SU-DHL-6 (cell line): Measurements from ENCODE around the gene TCF23.
"Not testable (repeated sequence)": the region's sequence is repeated elsewhere in the genome, so short reads cannot be mapped to it uniquely, and the experiment has no call there.

Experiments used
- H2AFZ ChIP-seq: fragments of 200-600 bp; sonication (generic); 2 replicates; pipeline ENCODE4 v1.6.1; 2014; ENCODE audit warnings: low read depth, mild to moderate bottlenecking, moderate library complexity, mixed read lengths, antibody characterized with exemption, low read length; ENCODE audit not compliant: severe bottlenecking
- H3F3A ChIP-seq: fragments of 200-600 bp; shearing (Covaris generic); 2 replicates; pipeline ENCODE4 v1.6.0; 2016; ENCODE audit warnings: antibody characterized with exemption, mild to moderate bottlenecking; ENCODE audit not compliant: insufficient read depth
- H3K27ac ChIP-seq: fragments of 200-600 bp; sonication (generic); 2 replicates; pipeline ENCODE4 v1.5.1; 2016; ENCODE audit warnings: low read depth, mild to moderate bottlenecking, low read length, moderate library complexity, mixed read lengths
- H3K27me3 ChIP-seq: fragments of 200-600 bp; sonication (generic), shearing (Covaris generic); 2 replicates; pipeline ENCODE4 v1.6.0; 2014; ENCODE audit warnings: mild to moderate bottlenecking, low read length
- H3K36me3 ChIP-seq: fragments of 200-600 bp; sonication (generic); 2 replicates; pipeline ENCODE4 v1.6.1; 2014; ENCODE audit warnings: mild to moderate bottlenecking, low read length, mixed read lengths
- H3K4me2 ChIP-seq: fragments of 300-600, 200-600 bp; shearing (Covaris generic), sonication (generic); 2 replicates; pipeline ENCODE4 v1.6.0; 2014; ENCODE audit warnings: low read length, low read depth, mild to moderate bottlenecking; ENCODE audit not compliant: poor library complexity, severe bottlenecking
- H3K4me3 ChIP-seq: fragments of 200-600 bp; sonication (generic); 2 replicates; pipeline ENCODE4 v1.5.1; 2014; ENCODE audit warnings: antibody characterized with exemption, low read length, mild to moderate bottlenecking, mixed read lengths; ENCODE audit not compliant: insufficient read depth, poor library complexity, severe bottlenecking
- H3K79me2 ChIP-seq: fragments of 200-600 bp; sonication (generic); 2 replicates; pipeline ENCODE4 v1.6.1; 2014; ENCODE audit warnings: mild to moderate bottlenecking, low read length, moderate library complexity; ENCODE audit not compliant: insufficient read depth
- H3K9ac ChIP-seq: fragments of 200-600 bp; sonication (generic); 2 replicates; pipeline ENCODE4 v1.7.0; 2014; ENCODE audit warnings: mild to moderate bottlenecking, low read length
- H3K9me2 ChIP-seq: fragments of 200-600 bp; sonication (generic); replicated peaks from 2 replicates; pipeline ENCODE4 v1.6.1; 2014; ENCODE audit warnings: low read length; ENCODE audit not compliant: insufficient read depth
- H3K9me3 ChIP-seq: fragments of 200-600 bp; sonication (generic); 2 replicates; pipeline ENCODE4 v1.6.1; 2014; ENCODE audit warnings: low read length, mixed read lengths; ENCODE audit not compliant: insufficient read depth
- H4K20me1 ChIP-seq: fragments of 200-600 bp; sonication (generic); 2 replicates; pipeline ENCODE4 v1.6.1; 2014; ENCODE audit warnings: low read depth, mild to moderate bottlenecking, antibody characterized with exemption, low read length, moderate library complexity, mixed read lengths
- CTCF ChIP-seq: fragments of 200-600 bp; sonication (generic); IDR thresholded peaks from one replicate; pipeline ENCODE4 v1.5.1; 2017; ENCODE audit warnings: antibody characterized with exemption, mild to moderate bottlenecking, low read length, moderate library complexity; ENCODE audit not compliant: insufficient read depth, poor library complexity, severe bottlenecking
- EZH2phosphoT487 ChIP-seq: fragments of 200-600 bp; sonication (generic), shearing (Covaris generic); conservative IDR thresholded peaks from 2 replicates; pipeline ENCODE4 v1.6.1; 2018; ENCODE audit warnings: mild to moderate bottlenecking, antibody characterized with exemption, low read length, moderate library complexity, mixed read lengths

TCF23 gene

GRCh38 chr2:27171351-27171848 lies 22.6 kb downstream of the TCF23 start:
- no peak for TF ChIP-seq EZH2phosphoT487
- no peak for TF ChIP-seq CTCF
- no peak overlapping the region for H2AFZ ChIP-seq
- H3K27me3 ChIP-seq = no peaks in the 10 kb centered on the region

GRCh38 chr2:27174638-27175037 lies 25.8 kb downstream of the TCF23 start:
- H3K27me3 ChIP-seq = no peaks in the 10 kb centered on the region
- no peak overlapping the region for H3K4me2 ChIP-seq
- TF ChIP-seq EZH2phosphoT487 (no peak), CTCF (no peak)
- no peaks in the 10 kb centered on the region for H3K36me3 ChIP-seq
- no peaks in the 10 kb centered on the region for H3K9me2 ChIP-seq
- H4K20me1 ChIP-seq = no peaks in the 10 kb centered on the region
- no peaks in the 10 kb centered on the region for H3K9me3 ChIP-seq
- H3K27ac ChIP-seq = no peak overlapping the region
- H3K9ac ChIP-seq = no peak overlapping the region
- no peaks in the 10 kb centered on the region for H3F3A ChIP-seq
- no peak overlapping the region for H3K4me3 ChIP-seq
- H3K79me2 ChIP-seq = no peaks in the 10 kb centered on the region
- H2AFZ ChIP-seq = no peak overlapping the region

More at GRCh38 chr2:27171351-27171848, 22.6 kb downstream of the TCF23 start:
- no peak overlapping the region for H3K9ac ChIP-seq
- no peaks in the 10 kb centered on the region for H3F3A ChIP-seq
- no peaks in the 10 kb centered on the region for H3K36me3 ChIP-seq
- H3K79me2 ChIP-seq = no peaks in the 10 kb centered on the region
- H3K4me3 ChIP-seq = no peak overlapping the region
- no peaks in the 10 kb centered on the region for H3K9me3 ChIP-seq
- H3K27ac ChIP-seq = no peak overlapping the region
- no peaks in the 10 kb centered on the region for H4K20me1 ChIP-seq
- H3K4me2 ChIP-seq = no peak overlapping the region
- no peaks in the 10 kb centered on the region for H3K9me2 ChIP-seq

GRCh38 chr2:27175330-27175729 lies 26.5 kb downstream of the TCF23 start:
- Histone ChIP-seq H3K9ac (no peak overlapping the region), H3K9me3 (no peaks in the 10 kb centered on the region), H4K20me1 (no peaks in the 10 kb centered on the region), H3K9me2 (no peaks in the 10 kb centered on the region), H3K4me3 (no peak overlapping the region), H3K36me3 (no peaks in the 10 kb centered on the region), H3K27ac (no peak overlapping the region), H3K79me2 (no peaks in the 10 kb centered on the region), H3K4me2 (no peak overlapping the region), H2AFZ (no peak overlapping the region), H3K27me3 (no peaks in the 10 kb centered on the region), H3F3A (no peaks in the 10 kb centered on the region)
- TF ChIP-seq EZH2phosphoT487 (no peak), CTCF (no peak)

DNA sequence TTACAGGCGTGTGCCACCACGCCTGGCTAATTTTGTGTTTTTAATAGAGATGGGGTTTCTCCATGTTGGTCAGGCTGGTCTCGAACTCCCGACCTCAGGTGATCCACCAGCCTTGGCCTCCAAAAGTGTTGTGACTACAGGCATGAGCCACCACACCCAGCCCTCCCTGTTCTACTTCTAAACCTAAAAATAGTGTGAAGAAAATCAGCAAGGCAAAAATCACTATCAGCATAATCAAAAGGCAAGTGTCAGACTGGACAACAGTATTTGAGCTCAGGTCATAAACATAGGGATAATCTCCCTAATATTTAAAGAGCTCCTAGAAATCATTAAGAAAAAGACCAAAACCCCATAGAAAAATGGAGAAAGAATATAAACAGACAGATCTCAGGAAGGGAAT lies 27.0 kb downstream of the TCF23 start:
- H3K9me2 ChIP-seq, H4K20me1 ChIP-seq, H3K79me2 ChIP-seq, H3K27ac ChIP-seq, H3F3A ChIP-seq, H3K36me3 ChIP-seq, H3K9me3 ChIP-seq, H3K9ac ChIP-seq, H3K27me3 ChIP-seq, H2AFZ ChIP-seq, H3K4me2 ChIP-seq, H3K4me3 ChIP-seq: not testable (repeated sequence)
